ENCODE data around the gene AGTPBP1. TPM values are rescaled to one million over a fixed set of nuclear protein-coding genes. Genes with fewer than 3 reads are reported as not detected.

The AGTPBP1 gene
- total and polyA plus RNA-seq, 2 of the 8 experiments (the other 6 are each of a cell fraction or from before 2014, with no cell fraction given) = 13.4 to 65.2 TPM

DNA sequence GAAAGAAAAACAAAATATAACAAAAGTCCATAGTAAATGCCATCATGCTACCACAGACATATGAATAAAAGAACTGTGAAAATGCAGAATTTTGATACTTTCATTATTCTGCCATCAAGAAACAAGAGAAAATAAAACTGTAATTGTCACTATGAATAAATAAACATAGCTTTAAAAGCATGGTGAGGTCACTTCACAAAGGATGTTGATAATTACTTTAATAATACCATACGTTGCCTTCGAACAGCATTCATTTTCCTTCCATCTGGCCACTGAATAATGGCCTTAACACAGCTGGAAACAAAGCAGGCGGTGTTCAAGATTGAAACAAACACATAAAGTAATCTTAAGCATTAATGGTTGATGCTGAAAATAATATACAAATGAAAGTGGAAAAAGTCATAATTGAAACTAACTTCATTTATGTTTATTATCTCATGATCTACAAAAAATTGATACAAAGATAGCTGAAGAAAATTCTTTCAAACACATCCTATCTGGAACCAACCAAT lies 102.0 kb downstream of the AGTPBP1 start:
- Histone ChIP-seq H2BK5ac (ENCODE audit: low read depth, low read length) (no peak overlapping the region), H3K79me1 (ENCODE audit: low read depth, low read length) (no peaks in the 10 kb centered on the region; the same call in 1 of the 2 replicates), H2AK5ac (ENCODE audit: low read depth, low read length) (no peak overlapping the region), H3K4me3 (ENCODE audit: extremely low read depth in 1 of 4, insufficient read depth in 2 of 4, low read depth in 3 of 4, low read length in 4 of 4) (no peak overlapping the region), H3K9ac (replicated peaks in 1 of 4; ENCODE audit: extremely low read depth in 1 of 4, low read depth in 3 of 4, low read length in 3 of 4) (no peak overlapping the region), H2BK12ac (ENCODE audit: low read depth, low read length) (no peak overlapping the region), H3K23me2 (ENCODE audit: low read depth, low read length) (peaks cover 1% of the 10 kb centered on the region; the same call in 1 of the 2 replicates), H3K18ac (ENCODE audit: extremely low read depth, low read length) (no peak overlapping the region), H3K4ac (replicated peaks; ENCODE audit: insufficient read length, low read depth, low read length) (no peak overlapping the region), H4K5ac (ENCODE audit: insufficient read length, low read depth, low read length) (no peak overlapping the region), H3K27me3 (replicated peaks in 1 of 4; ENCODE audit: control insufficient read depth in 3 of 4, extremely low read depth in 1 of 4, insufficient read depth in 3 of 4, low read length in 3 of 4) (no peaks in the 10 kb centered on the region), H2BK15ac (ENCODE audit: low read length) (no peak overlapping the region), H3K23ac (ENCODE audit: insufficient read length) (no peak overlapping the region), H3K56ac (replicated peaks; ENCODE audit: insufficient read length, low read depth, low read length) (no peak overlapping the region), H3K79me2 (ENCODE audit: control insufficient read depth in 1 of 2, insufficient read depth in 2 of 2, low read length in 2 of 2) (no peaks in the 10 kb centered on the region), H3K14ac (ENCODE audit: insufficient read length) (no peak overlapping the region), H2BK120ac (replicated peaks; ENCODE audit: low read depth, low read length) (no peak overlapping the region), H3K36me3 (ENCODE audit: control insufficient read depth in 2 of 4, insufficient read depth in 4 of 4, low read length in 3 of 4) (peaks cover 0 to 8% (median 0%) of the 10 kb centered on the region in 4 experiments; a peak in 1 of 8 replicates), H4K20me1 (replicated peaks in 1 of 2; ENCODE audit: control insufficient read depth in 1 of 2, insufficient read depth in 2 of 2, low read length in 2 of 2) (no peaks in the 10 kb centered on the region), H3K27ac (ENCODE audit: low read depth, low read length) (no peak overlapping the region), H4K91ac (replicated peaks; ENCODE audit: insufficient read length, low read length) (no peak overlapping the region), H4K8ac (ENCODE audit: extremely low read depth, insufficient read depth, low read length) (no peak overlapping the region), H3K4me2 (ENCODE audit: insufficient read depth in 1 of 2, low read depth in 2 of 2, low read length in 2 of 2) (no peak overlapping the region), H2AFZ (ENCODE audit: low read length) (no peak overlapping the region), H3K9me3 (ENCODE audit: insufficient read depth in 2 of 2, low read depth in 1 of 2, low read length in 1 of 2) (no peaks in the 10 kb centered on the region), H3K4me1 (replicated peaks in 1 of 4; ENCODE audit: control insufficient read depth in 3 of 4, insufficient read depth in 4 of 4, low read length in 3 of 4) (no peaks in the 10 kb centered on the region), H2BK20ac (ENCODE audit: low read length) (no peak overlapping the region)
- WGBS, 2 experiments (ENCODE audit: extremely low coverage in 1 of 2, insufficient coverage in 1 of 2, insufficient read length in 1 of 2, insufficient replicate concordance in 2 of 2, low coverage in 1 of 2, low lambda C conversion rate in 2 of 2, missing lambda C conversion rate in 1 of 2) = 95% methylated on average over 3 of the region's 3 CpGs; no CpG with 5 or more reads in 1 of the 2 experiments
- DNase-seq (ENCODE audit: low read depth in 1 of 2, low spot score in 2 of 2) = no peak
- POLR2A ChIA-PET (ENCODE audit: partially characterized antibody) = no interaction called here
- CTCF ChIA-PET (ENCODE audit: partially characterized antibody) = no interaction called here
- TF ChIP-seq TCF12 (IDR thresholded peaks at IDR 0.05; ENCODE audit: low read depth, low read length) = no peak
- no peak for FAIRE-seq

Measured in H1 (cell line).